Liver (tissue), 9 donors: ENCODE data around the gene LSG1. TPM values are rescaled to one million over a fixed set of nuclear protein-coding genes. Genes with fewer than 3 reads are reported as not detected.

ENCODE experiments used
- DNase-seq: peaks from one replicate; pipeline ENCODE4 v3.0.0-alpha.2; 2017; ENCODE audit warnings: low spot score
- H3K27ac ChIP-seq, 2 donors: one replicate each; pipeline ENCODE4 v1.7.0; 2013; ENCODE audit warnings: inconsistent platforms in 2 of 2, low read length in 2 of 2, control low read depth in 1 of 2, low read depth in 1 of 2, mild to moderate bottlenecking in 1 of 2
- H3K27me3 ChIP-seq, 4 donors: one replicate each; pipeline versions ENCODE4 v1.6.1 to v1.7.0; 2013; ENCODE audit warnings: low read length in 3 of 4, inconsistent platforms in 1 of 4, mild to moderate bottlenecking in 1 of 4, moderate library complexity in 1 of 4; ENCODE audit not compliant: control insufficient read depth in 4 of 4, insufficient read depth in 4 of 4
- H3K36me3 ChIP-seq, 4 donors: one replicate each; pipeline versions ENCODE4 v1.6.1 to v1.7.0; 2013; ENCODE audit warnings: low read length in 3 of 4, mild to moderate bottlenecking in 3 of 4, low read depth in 1 of 4, moderate library complexity in 1 of 4; ENCODE audit not compliant: control insufficient read depth in 4 of 4, insufficient read depth in 3 of 4
- H3K4me1 ChIP-seq, 4 donors: one replicate each; pipeline versions ENCODE4 v1.6.1 to v1.7.0; 2013; ENCODE audit warnings: low read length in 3 of 4, mild to moderate bottlenecking in 3 of 4, moderate library complexity in 1 of 4; ENCODE audit not compliant: control insufficient read depth in 4 of 4, insufficient read depth in 4 of 4
- H3K4me3 ChIP-seq, 3 donors: one replicate each; pipeline versions ENCODE4 v1.6.1 to v1.7.0; 2013; ENCODE audit warnings: low read length in 3 of 3, control low read depth in 1 of 3, low read depth in 1 of 3, mild to moderate bottlenecking in 1 of 3
- H3K9ac ChIP-seq, 2 donors: one replicate each; pipeline ENCODE4 v1.7.0; 2013; ENCODE audit warnings: low read length in 2 of 2, mild to moderate bottlenecking in 2 of 2, moderate library complexity in 2 of 2, control low read depth in 1 of 2, low read depth in 1 of 2
- H3K9me3 ChIP-seq, 4 donors: one replicate each; pipeline versions ENCODE4 v1.6.1 to v1.7.0; 2013; ENCODE audit warnings: low read length in 3 of 4; ENCODE audit not compliant: control insufficient read depth in 4 of 4
- ATF3 ChIP-seq: IDR thresholded peaks from 2 replicates; pipeline ENCODE4 v1.6.1; 2016; ENCODE audit warnings: antibody characterized with exemption
- CTCF ChIP-seq: fragments of 150-350 bp; IDR thresholded peaks from 2 replicates; pipeline ENCODE4 v1.5.1; 2017; ENCODE audit warnings: improper control_type of control experiment, low read depth, low read length; ENCODE audit not compliant: missing input control
- FOXA1 ChIP-seq: IDR thresholded peaks from 2 replicates; pipeline ENCODE4 v1.6.1; 2016; ENCODE audit warnings: antibody characterized with exemption
- FOXA2 ChIP-seq: IDR thresholded peaks from 2 replicates; pipeline ENCODE4 v1.6.1; 2016; ENCODE audit warnings: antibody characterized with exemption
- HNF4G ChIP-seq: IDR thresholded peaks from 2 replicates; pipeline ENCODE4 v1.6.1; 2016; ENCODE audit warnings: antibody characterized with exemption
- JUND ChIP-seq, 2 donors: IDR thresholded peaks; 2 replicates each; pipeline ENCODE4 v1.6.1; 2016; ENCODE audit warnings: antibody characterized with exemption in 2 of 2
- MAX ChIP-seq: IDR thresholded peaks from 2 replicates; pipeline ENCODE4 v1.6.1; 2016; ENCODE audit warnings: antibody characterized with exemption
- NR2F2 ChIP-seq: IDR thresholded peaks from 2 replicates; pipeline ENCODE4 v1.6.1; 2016; ENCODE audit warnings: antibody characterized with exemption
- RAD21 ChIP-seq, 2 donors: IDR thresholded peaks; 2 replicates each; pipeline ENCODE4 v1.6.1; 2016; ENCODE audit warnings: antibody characterized with exemption in 2 of 2, mild to moderate bottlenecking in 2 of 2
- REST ChIP-seq: IDR thresholded peaks from 2 replicates; pipeline ENCODE4 v1.6.1; 2016; ENCODE audit warnings: antibody characterized with exemption, mild to moderate bottlenecking
- RXRA ChIP-seq, 2 donors: IDR thresholded peaks; 2 replicates each; pipeline ENCODE4 v1.6.1; 2017 to 2018; ENCODE audit warnings: antibody characterized with exemption in 2 of 2, mild to moderate bottlenecking in 1 of 2
- TAF1 ChIP-seq: conservative IDR thresholded peaks from 2 replicates; pipeline ENCODE4 v1.6.1; 2016; ENCODE audit warnings: antibody characterized with exemption, mild to moderate bottlenecking
- YY1 ChIP-seq: IDR thresholded peaks from 2 replicates; pipeline ENCODE4 v1.6.1; 2016; ENCODE audit warnings: antibody characterized with exemption, mild to moderate bottlenecking
- WGBS: extraction: QIAGEN DNeasy Blood & Tissue Kit; methylation state at CpG from one replicate; pipeline ENCODE4 v1.1.7; 2013; 5-methylcytosine and 5-hydroxymethylcytosine counted together
- polyA plus RNA-seq, 2 donors: library from polyadenylated mRNA; stranded (reverse) in 1 of 2; unstranded in 1 of 2; fragments of 200-250 nt in 1 of 2; fragments of >200 nt in 1 of 2; fragmentation: Nextera tagmentation in 1 of 2; extraction: Ambion mirVana in 1 of 2; gene quantifications; one replicate each; pipeline versions ENCODE4 v1.2.1 to v1.2.3, GENCODE V29; 2013 to 2015
- total RNA-seq, 2 donors: library from RNA; depleted of rRNA; stranded (reverse); fragments of >200 nt; gene quantifications; one replicate each; pipeline ENCODE4 v1.2.3, GENCODE V29; 2014
- donor health status: healthy.
- donor health status: healthy.
- donor health status: healthy.
- donor health status: healthy.
- donor health status: healthy.

LSG1 gene
- total and polyA plus RNA-seq, 4 donors, result 13.6 to 38.5 (median 22.1) TPM

- no peaks in the 10 kb centered on the region for H3K36me3 ChIP-seq
- DNase-seq, result no peak
- 92% methylated on average over 9 of the region's 9 CpGs for WGBS
Measured at GRCh38 chr3:194608981-194609380, 63.0 kb downstream of the LSG1 start.

GRCh38 chr3:194607592-194608389, 64.2 kb downstream of the LSG1 start:
- no peaks in the 10 kb centered on the region for H3K27me3 ChIP-seq
- TF ChIP-seq HNF4G (no peak), MAX (no peak), TAF1 (no peak), RAD21 (IDR thresholded peaks at IDR 0.05) (no peak)
- no peaks in the 10 kb centered on the region for H3K9me3 ChIP-seq
- DNase-seq, result no peak
- H3K9ac ChIP-seq, result no peak overlapping the region
- no peaks in the 10 kb centered on the region for H3K4me1 ChIP-seq
- 84% methylated on average over 10 of the region's 10 CpGs for WGBS
- H3K27ac ChIP-seq, result no peak overlapping the region
- no peaks in the 10 kb centered on the region for H3K36me3 ChIP-seq
- no peak overlapping the region for H3K4me3 ChIP-seq

More at GRCh38 chr3:194608981-194609380, 63.0 kb downstream of the LSG1 start:
- Histone ChIP-seq H3K9ac (no peak overlapping the region), H3K4me1 (no peaks in the 10 kb centered on the region), H3K4me3 (no peak overlapping the region), H3K27ac (no peak overlapping the region), H3K9me3 (no peaks in the 10 kb centered on the region), H3K27me3 (no peaks in the 10 kb centered on the region)
- TF ChIP-seq NR2F2, result no peak
- no peak for TF ChIP-seq RXRA (IDR thresholded peaks at IDR 0.05)
- TF ChIP-seq REST, result no peak
- no peak for TF ChIP-seq MAX

- no peaks in the 10 kb centered on the region for H3K36me3 ChIP-seq
Measured at GRCh38 chr3:194606941-194607340, 65.0 kb downstream of the LSG1 start.

More at GRCh38 chr3:194606941-194607340, 65.0 kb downstream of the LSG1 start:
- Histone ChIP-seq H3K4me1 (no peaks in the 10 kb centered on the region), H3K27ac (no peak overlapping the region), H3K9ac (no peak overlapping the region), H3K27me3 (no peaks in the 10 kb centered on the region), H3K9me3 (no peaks in the 10 kb centered on the region), H3K4me3 (no peak overlapping the region)
- no peak for TF ChIP-seq JUND (IDR thresholded peaks at IDR 0.05)
- TF ChIP-seq REST, result no peak
- TF ChIP-seq FOXA2, result no peak
- no peak for TF ChIP-seq YY1
- no peak for TF ChIP-seq HNF4G
- TF ChIP-seq TAF1, result no peak
- TF ChIP-seq RXRA (IDR thresholded peaks at IDR 0.05), result no peak
- TF ChIP-seq MAX, result no peak
- no peak for TF ChIP-seq CTCF
- TF ChIP-seq ATF3, result no peak
- TF ChIP-seq FOXA1, result no peak
- 94% methylated on average over 3 of the region's 3 CpGs for WGBS
- no peak for DNase-seq
